ENCODE measurements around the gene SPON1. TPM values are rescaled to one million over a fixed set of nuclear protein-coding genes. Genes with fewer than 3 reads are reported as not detected.
"Not testable (repeated sequence)": the region's sequence is repeated elsewhere in the genome, so short reads cannot be mapped to it uniquely, and the experiment has no call there.

SPON1 gene
- total RNA-seq, 6 donors from 2014 or later = 12.6 to 68.9 (median 56.3) TPM

- 70 to 73% methylated on average over 5 of the region's 5 CpGs for WGBS, 2 donors
- peaks cover 7 to 18% (median 12%) of the 10 kb centered on the region in 4 donors for H3K4me1 ChIP-seq
- H3K27ac ChIP-seq = no peak overlapping the region
- H3K27me3 ChIP-seq = no peaks in the 10 kb centered on the region
- H3K4me3 ChIP-seq = no peak overlapping the region
- ATAC-seq (ENCODE audit: low FRiP score in 2 of 2) (no peak), DNase-seq (no peak)
- TF ChIP-seq POLR2A (IDR thresholded peaks at IDR 0.05) (no peak), POLR2AphosphoS5 (IDR thresholded peaks at IDR 0.05) (no peak), EP300 (IDR thresholded peaks at IDR 0.05) (no peak)
- TF ChIP-seq, protein P1, sequence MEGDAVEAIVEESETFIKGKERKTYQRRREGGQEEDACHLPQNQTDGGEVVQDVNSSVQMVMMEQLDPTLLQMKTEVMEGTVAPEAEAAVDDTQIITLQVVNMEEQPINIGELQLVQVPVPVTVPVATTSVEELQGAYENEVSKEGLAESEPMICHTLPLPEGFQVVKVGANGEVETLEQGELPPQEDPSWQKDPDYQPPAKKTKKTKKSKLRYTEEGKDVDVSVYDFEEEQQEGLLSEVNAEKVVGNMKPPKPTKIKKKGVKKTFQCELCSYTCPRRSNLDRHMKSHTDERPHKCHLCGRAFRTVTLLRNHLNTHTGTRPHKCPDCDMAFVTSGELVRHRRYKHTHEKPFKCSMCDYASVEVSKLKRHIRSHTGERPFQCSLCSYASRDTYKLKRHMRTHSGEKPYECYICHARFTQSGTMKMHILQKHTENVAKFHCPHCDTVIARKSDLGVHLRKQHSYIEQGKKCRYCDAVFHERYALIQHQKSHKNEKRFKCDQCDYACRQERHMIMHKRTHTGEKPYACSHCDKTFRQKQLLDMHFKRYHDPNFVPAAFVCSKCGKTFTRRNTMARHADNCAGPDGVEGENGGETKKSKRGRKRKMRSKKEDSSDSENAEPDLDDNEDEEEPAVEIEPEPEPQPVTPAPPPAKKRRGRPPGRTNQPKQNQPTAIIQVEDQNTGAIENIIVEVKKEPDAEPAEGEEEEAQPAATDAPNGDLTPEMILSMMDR (IDR thresholded peaks at IDR 0.05) = no peak
- no peaks in the 10 kb centered on the region for H3K36me3 ChIP-seq
- no peaks in the 10 kb centered on the region for H3K9me3 ChIP-seq
Measured at GRCh38 chr11:14251754-14252153, 289.2 kb downstream of the SPON1 start.

DNA sequence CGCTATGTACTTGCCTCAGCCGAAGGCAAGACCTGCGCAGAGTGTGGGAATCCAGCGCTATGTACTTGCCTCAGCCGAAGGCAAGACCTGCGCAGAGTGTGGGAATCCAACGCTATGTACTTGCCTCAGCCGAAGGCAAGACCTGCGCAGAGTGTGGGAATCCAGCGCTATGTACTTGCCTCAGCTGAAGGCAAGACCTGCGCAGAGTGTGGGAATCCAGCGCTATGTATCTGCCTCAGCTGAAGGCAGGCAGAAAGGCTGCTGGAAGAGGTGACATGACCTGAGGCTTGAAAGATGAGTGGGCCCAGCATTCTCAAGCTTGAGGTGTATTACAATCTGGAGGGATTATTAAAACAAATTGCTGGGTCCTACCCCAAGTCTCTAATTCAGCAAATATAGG lies 290.0 kb downstream of the SPON1 start:
- ATAC-seq (ENCODE audit: low FRiP score in 2 of 2); H3K27me3 ChIP-seq; H3K9me3 ChIP-seq; DNase-seq; H3K4me3 ChIP-seq; H3K36me3 ChIP-seq: not testable (repeated sequence)
- WGBS, 2 donors = 97 to 100% methylated on average over 5 to 10 of the region's 12 CpGs
- peaks cover 7 to 18% (median 12%) of the 10 kb centered on the region in 4 donors for H3K4me1 ChIP-seq
- H3K27ac ChIP-seq = peak overlapping the region in 1 of 4 donors; percentile 69

DNA sequence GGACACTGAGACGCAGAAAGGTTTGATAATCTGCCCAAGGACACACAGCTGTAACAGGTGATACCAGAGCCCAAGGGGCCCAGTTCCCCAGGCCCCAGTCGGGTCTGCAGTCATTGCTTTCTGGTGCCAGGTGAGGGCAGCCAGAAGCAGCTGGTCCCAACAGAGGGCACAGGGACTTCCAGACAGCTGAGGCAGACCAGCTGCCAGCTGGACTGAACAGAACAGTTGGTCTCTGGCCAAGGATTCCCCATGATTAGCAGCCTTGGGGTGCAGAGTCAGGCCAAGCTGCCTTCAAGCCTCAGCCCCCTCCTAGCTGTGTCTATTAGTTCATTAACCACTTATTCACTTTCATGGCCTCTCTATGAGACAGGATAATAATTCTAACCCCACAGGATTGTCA lies 290.9 kb downstream of the SPON1 start:
- TF ChIP-seq POLR2AphosphoS5 (IDR thresholded peaks at IDR 0.05) = no peak
- TF ChIP-seq POLR2A (IDR thresholded peaks at IDR 0.05) = no peak
- TF ChIP-seq EP300 (IDR thresholded peaks at IDR 0.05) = no peak
- ATAC-seq (ENCODE audit: low FRiP score in 2 of 2) (no peak), DNase-seq (no peak)
- no peaks in the 10 kb centered on the region for H3K9me3 ChIP-seq
- WGBS, 2 donors = 50 to 67% methylated on average over 1 to 2 of the region's 2 CpGs
- H3K4me3 ChIP-seq = no peak overlapping the region
- no peaks in the 10 kb centered on the region for H3K27me3 ChIP-seq
- peaks cover 7 to 26% (median 13%) of the 10 kb centered on the region in 4 donors for H3K4me1 ChIP-seq
- H3K27ac ChIP-seq = peak overlapping the region in 2 of 4 donors; percentile 6 to 69
- H3K36me3 ChIP-seq = no peaks in the 10 kb centered on the region

- Histone ChIP-seq H3K4me1 (peaks cover 7 to 22% (median 12%) of the 10 kb centered on the region in 4 donors), H3K9me3 (no peaks in the 10 kb centered on the region), H3K27ac (peak overlapping the region in 3 of 4 donors; percentile 6 to 69 (median 26)), H3K27me3 (no peaks in the 10 kb centered on the region), H3K36me3 (no peaks in the 10 kb centered on the region), H3K4me3 (no peak overlapping the region)
- TF ChIP-seq, protein P1 (IDR thresholded peaks at IDR 0.05) = no peak
- TF ChIP-seq POLR2A (IDR thresholded peaks at IDR 0.05) = no peak
- TF ChIP-seq POLR2AphosphoS5 (IDR thresholded peaks at IDR 0.05) = peak; percentile 86 to 96
- peak in 3 of 4 donors; percentile 44 to 83 (median 48) for TF ChIP-seq EP300 (IDR thresholded peaks at IDR 0.05)
- 50 to 55% methylated on average over 5 of the region's 5 CpGs for WGBS, 2 donors
- no peak for DNase-seq
- ATAC-seq (ENCODE audit: low FRiP score in 2 of 2) = peak; percentile 26 to 45
Measured at GRCh38 chr11:14253840-14254239, 291.3 kb downstream of the SPON1 start.

GRCh38 chr11:14254533-14255237 lies 292.2 kb downstream of the SPON1 start:
- TF ChIP-seq POLR2AphosphoS5 (IDR thresholded peaks at IDR 0.05) (no peak), EP300 (IDR thresholded peaks at IDR 0.05) (no peak), POLR2A (IDR thresholded peaks at IDR 0.05) (no peak)
- TF ChIP-seq, protein P1 (IDR thresholded peaks at IDR 0.05) = no peak
- Histone ChIP-seq H3K4me3 (no peak overlapping the region), H3K36me3 (no peaks in the 10 kb centered on the region), H3K27me3 (no peaks in the 10 kb centered on the region), H3K27ac (peak overlapping the region; percentile 15 to 58 (median 32)), H3K4me1 (peaks cover 7 to 17% (median 13%) of the 10 kb centered on the region in 4 donors), H3K9me3 (no peaks in the 10 kb centered on the region)
- WGBS, 2 donors = 85% methylated on average over 4 to 13 of the region's 13 CpGs
- DNase-seq = no peak
- ATAC-seq (ENCODE audit: low FRiP score in 2 of 2) = no peak

GRCh38 chr11:14255238-14255534 lies 292.7 kb downstream of the SPON1 start:
- TF ChIP-seq EP300 (IDR thresholded peaks at IDR 0.05) (no peak), POLR2A (IDR thresholded peaks at IDR 0.05) (no peak), POLR2AphosphoS5 (IDR thresholded peaks at IDR 0.05) (no peak)
- TF ChIP-seq, protein P1 (IDR thresholded peaks at IDR 0.05) = no peak
- ATAC-seq (ENCODE audit: low FRiP score in 2 of 2) = no peak
- peaks cover 7 to 17% (median 13%) of the 10 kb centered on the region in 4 donors for H3K4me1 ChIP-seq
- H3K27me3 ChIP-seq = no peaks in the 10 kb centered on the region
- H3K9me3 ChIP-seq = no peaks in the 10 kb centered on the region
- no peaks in the 10 kb centered on the region for H3K36me3 ChIP-seq
- DNase-seq = no peak
- H3K27ac ChIP-seq = peak overlapping the region in 1 of 4 donors; percentile 27
- 31 to 49% methylated on average over 2 of the region's 2 CpGs for WGBS, 2 donors
- no peak overlapping the region for H3K4me3 ChIP-seq
